ENCODE data around the gene RPS6KA5.
"Not testable (repeated sequence)": the region's sequence is repeated elsewhere in the genome, so short reads cannot be mapped to it uniquely, and the experiment has no call there.

The RPS6KA5 gene

DNA sequence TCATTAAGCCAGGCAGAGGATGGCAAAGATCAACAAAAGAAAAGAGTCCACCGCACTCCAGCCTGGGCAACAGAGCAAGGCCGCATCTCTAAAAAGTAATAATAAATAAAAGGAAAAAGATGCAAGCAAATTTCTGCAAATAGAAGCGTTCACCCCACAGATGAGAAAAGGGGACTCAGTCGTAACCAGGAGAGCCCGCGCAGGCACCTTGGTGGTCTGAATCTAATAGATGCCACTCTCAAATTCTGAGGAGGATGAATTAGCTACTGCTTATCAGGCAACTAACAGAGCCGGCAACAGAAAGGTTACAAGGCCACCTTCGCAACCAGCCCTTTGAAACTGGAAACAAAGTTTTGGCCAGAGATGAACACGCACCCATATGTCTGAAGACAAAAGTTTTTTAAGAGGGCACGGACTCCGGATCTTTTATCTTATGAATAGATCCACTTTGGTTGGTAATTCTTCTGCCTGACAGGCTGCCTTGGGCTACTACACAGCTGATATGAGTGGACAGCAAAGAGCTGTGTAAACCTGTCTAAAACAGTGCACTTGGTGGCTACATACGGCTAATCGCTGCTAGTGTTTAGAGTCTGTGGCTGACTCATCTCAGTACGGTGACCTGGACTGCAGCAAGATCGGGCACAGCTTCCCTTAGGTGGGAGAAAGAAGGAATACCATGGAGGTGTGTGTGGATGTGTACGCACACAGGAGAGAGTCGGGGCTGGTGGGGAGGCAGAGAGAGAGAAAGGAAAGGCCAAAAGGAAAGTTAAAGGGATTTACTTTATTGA lies 211.3 kb downstream of the RPS6KA5 start:
- DNase-seq (ENCODE audit: extremely low spot score) = no peak
- ChIA-PET CTCF (interaction anchor here (1.3 to 1.7 kb wide), 2 partner anchors 9 to 25 kb away, joined by 5 read pairs; no protein-coding TSS in a partner anchor), POLR2A (no interaction called here)
- TF ChIP-seq, protein P1, sequence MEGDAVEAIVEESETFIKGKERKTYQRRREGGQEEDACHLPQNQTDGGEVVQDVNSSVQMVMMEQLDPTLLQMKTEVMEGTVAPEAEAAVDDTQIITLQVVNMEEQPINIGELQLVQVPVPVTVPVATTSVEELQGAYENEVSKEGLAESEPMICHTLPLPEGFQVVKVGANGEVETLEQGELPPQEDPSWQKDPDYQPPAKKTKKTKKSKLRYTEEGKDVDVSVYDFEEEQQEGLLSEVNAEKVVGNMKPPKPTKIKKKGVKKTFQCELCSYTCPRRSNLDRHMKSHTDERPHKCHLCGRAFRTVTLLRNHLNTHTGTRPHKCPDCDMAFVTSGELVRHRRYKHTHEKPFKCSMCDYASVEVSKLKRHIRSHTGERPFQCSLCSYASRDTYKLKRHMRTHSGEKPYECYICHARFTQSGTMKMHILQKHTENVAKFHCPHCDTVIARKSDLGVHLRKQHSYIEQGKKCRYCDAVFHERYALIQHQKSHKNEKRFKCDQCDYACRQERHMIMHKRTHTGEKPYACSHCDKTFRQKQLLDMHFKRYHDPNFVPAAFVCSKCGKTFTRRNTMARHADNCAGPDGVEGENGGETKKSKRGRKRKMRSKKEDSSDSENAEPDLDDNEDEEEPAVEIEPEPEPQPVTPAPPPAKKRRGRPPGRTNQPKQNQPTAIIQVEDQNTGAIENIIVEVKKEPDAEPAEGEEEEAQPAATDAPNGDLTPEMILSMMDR (IDR thresholded peaks at IDR 0.05; ENCODE audit: control extremely low read depth, extremely low read depth, low read depth, missing control alignments) = no peak

DNA sequence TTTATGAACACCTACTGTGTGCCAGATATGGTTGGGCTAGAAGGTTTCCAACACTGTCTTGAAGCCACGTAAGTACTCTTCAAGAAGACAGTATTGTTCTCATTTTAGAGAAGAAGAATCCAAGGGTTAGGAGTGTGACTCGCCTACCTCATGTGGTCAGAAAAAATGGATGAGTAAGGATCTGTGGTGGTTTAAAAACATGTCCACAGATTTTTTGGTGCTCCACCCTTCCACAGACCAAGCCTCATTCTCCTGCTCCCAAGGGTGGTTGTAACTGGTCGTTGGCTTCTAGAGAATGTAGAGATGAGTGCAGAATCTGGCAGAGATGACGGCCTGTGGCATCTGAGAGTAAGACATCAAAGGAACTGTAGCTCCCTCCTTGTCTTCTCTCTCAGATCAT lies 213.9 kb downstream of the RPS6KA5 start:
- DNase-seq (ENCODE audit: extremely low spot score) = no peak
- ChIA-PET POLR2A (no interaction called here), CTCF (no interaction called here)
- TF ChIP-seq, protein P1 (IDR thresholded peaks at IDR 0.05; ENCODE audit: control extremely low read depth, extremely low read depth, low read depth, missing control alignments) = no peak

DNA sequence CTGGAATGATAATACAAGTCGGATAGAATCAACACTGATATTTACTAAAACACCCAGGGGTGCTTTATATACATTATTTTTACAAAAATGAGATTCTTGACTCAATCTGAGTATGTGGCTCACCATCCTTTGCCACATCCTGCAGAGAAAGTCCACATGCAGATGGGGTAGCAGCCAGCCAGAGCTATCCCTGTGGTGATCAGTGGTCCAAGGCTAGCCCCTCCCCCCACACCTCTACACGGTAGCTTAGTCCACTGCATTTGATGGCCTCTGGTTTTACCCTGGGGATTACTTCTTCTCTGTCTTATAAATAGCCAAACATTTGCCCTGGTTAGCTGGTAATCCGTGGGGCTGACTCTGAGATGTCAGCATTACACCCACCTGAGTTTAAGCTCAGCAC lies 216.1 kb downstream of the RPS6KA5 start:
- ChIA-PET POLR2A (no interaction called here), CTCF (interaction anchor here (1.3 to 2.2 kb wide), 2 partner anchors 21 to 23 kb away, joined by 3 to 7 read pairs; no protein-coding TSS in a partner anchor)
- DNase-seq (ENCODE audit: extremely low spot score) = no peak
- TF ChIP-seq, protein P1 (IDR thresholded peaks at IDR 0.05; ENCODE audit: control extremely low read depth, extremely low read depth, low read depth, missing control alignments) = no peak

DNA sequence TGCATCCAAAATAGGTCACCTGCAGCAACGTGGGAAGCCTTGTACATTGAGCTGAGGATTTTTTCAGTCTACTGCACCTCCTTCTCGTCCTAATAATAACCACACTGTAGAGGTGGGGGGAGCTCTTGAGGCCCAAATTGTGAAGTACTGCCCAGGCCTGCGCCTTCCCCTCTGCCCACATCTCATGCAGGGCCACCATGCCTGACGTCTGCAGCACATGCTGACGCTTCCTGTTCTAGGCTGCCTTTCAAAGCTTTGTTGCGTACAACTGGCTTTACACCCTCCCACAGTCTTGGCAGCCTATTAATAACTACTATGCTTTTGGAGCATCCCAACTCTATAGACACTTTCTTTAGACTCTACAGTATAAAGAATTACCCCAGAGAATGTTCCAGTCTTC lies 217.7 kb downstream of the RPS6KA5 start:
- ChIA-PET CTCF (no interaction called here), POLR2A (no interaction called here)
- DNase-seq (ENCODE audit: extremely low spot score) = no peak
- TF ChIP-seq, protein P1 (IDR thresholded peaks at IDR 0.05; ENCODE audit: control extremely low read depth, extremely low read depth, low read depth, missing control alignments) = no peak

DNA sequence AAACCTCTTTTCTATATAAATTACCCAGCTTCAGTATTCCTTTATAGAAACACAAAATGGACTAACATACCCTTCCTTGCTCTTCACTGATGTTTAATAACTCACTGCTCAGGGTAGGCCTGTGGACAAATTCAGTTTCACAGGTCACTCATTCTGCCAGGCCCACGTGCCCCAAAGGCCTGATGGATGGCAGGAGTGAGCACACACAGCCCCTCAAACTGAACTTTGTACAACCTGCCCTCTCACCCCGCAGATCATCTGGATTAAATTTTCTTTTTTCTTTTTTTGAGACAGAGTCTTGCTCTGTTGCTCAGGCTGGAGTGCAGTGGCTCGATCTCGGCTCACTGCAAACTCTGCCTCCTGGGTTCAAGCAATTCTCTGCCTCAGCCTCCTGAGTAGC lies 219.8 kb downstream of the RPS6KA5 start:
- CTCF ChIA-PET; DNase-seq (ENCODE audit: extremely low spot score); POLR2A ChIA-PET: not testable (repeated sequence)

DNA sequence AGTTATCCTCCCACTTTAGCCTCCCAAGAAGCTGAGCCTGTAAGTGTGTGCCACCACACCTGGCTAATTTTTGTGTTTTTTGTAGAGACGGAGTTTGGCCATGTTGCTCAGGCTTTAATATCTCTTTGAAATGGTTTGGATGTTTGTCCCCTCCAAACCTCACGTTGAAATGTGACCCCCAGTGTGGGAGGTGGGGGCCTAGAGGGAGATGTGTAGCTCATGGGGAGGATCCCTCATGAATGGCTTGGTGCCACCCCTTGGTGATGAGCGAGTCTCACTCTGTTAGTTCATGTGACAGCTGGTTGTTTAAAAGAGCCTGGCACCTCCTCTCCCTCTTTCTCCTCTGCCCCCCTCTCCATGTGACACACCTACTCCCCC lies 220.6 kb downstream of the RPS6KA5 start:
- DNase-seq (ENCODE audit: extremely low spot score) = no peak
- TF ChIP-seq, protein P1 (IDR thresholded peaks at IDR 0.05; ENCODE audit: control extremely low read depth, extremely low read depth, low read depth, missing control alignments) = no peak
- CTCF ChIA-PET = no interaction called here
- POLR2A ChIA-PET = no interaction called here

DNA sequence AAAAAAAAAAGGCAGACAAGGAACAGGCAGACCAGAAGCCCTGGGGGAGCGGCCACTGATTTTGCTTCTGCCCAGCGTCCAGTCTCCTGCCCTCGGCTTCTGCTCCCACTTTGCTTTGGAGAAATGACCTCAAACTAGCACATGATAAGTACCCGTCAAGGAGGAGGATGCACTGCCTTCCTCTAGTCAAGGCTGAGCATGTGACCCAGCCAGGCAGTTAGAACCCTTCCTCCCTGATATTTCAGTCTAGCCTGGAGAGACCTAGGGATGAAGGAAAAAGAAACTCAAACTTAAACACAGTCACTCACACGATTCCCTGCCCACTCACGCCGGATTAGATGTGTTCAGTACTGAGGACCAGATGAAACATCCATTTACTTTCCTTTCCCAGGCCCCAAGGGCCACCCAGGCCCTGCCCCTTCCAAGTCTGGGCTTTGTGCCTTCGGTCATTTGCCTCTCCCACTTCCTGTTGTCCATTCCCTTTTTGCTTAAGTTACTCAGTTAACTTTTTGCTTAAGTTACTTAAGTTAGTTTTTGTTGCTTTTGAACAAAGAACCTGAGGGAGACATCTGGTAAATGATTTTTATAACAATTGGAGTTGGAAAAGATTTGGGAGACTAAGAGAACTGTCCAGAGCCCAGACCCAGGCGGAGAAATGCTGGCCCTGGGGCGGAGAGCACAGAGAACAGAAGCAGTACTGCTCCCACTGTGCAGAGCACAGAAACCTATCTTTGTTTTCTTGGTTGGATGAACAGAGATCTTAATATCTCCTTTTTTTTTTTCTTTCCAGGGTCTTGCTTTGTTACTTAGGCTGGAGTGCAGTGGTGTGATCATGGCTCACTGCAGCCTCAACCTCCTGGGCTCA lies 221.2 kb downstream of the RPS6KA5 start:
- ChIA-PET CTCF (no interaction called here), POLR2A (no interaction called here)

DNA sequence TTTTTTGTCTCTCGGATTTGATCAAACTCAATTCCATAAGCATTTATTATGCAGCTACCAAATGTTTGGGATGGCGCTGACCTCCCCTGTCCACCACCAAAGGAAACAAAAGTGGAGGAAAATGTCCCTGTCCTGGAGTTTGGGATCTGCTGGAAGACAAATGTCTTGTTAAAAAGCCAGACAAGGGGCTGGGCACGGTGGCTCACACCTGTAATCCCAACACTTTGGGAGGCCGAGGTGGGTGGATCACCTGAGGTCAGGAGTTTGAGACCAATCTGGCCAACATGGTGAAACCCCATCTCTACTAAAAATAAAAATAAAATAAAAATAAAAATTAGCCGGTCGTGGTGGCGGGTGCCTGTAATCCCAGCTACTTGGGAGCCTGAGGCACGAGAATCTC lies 221.9 kb downstream of the RPS6KA5 start:
- POLR2A ChIA-PET; DNase-seq (ENCODE audit: extremely low spot score); CTCF ChIA-PET: not testable (repeated sequence)

More for the DNA sequence above, 221.2 kb downstream of the RPS6KA5 start:
- TF ChIP-seq, protein P1 (IDR thresholded peaks at IDR 0.05; ENCODE audit: control extremely low read depth, extremely low read depth, low read depth, missing control alignments) = no peak
- no peak for DNase-seq (ENCODE audit: extremely low spot score)
